Endothelial cell of umbilical vein (primary cell): ENCODE data around the gene CRYL1. TPM values are rescaled to one million over a fixed set of nuclear protein-coding genes. Genes with fewer than 3 reads are reported as not detected.

Source experiments
- BruUV-seq: library from RNA; stranded (reverse); fragments of 400-500 nt; replicated peaks from 2 replicates; lab custom pipeline; 2021; lab: Mats Ljungman, UMichigan
- CTCF ChIA-PET: fragments of 300-600, 350-600 bp; sonication (Branson Sonifier 250); formaldehyde crosslinking; loops from one replicate; lab custom pipeline; 2021; ENCODE audit warnings: antibody characterized with exemption, inconsistent platforms; lab: Charles Lee
- POLR2A ChIA-PET: fragments of 300-600, 350-600 bp; sonication (Branson Sonifier 250); formaldehyde crosslinking; loops from one replicate; lab custom pipeline; 2021; ENCODE audit warnings: antibody characterized with exemption, inconsistent platforms; lab: Charles Lee
- DNase-seq: peaks from one replicate; pipeline ENCODE4 v3.0.0-alpha.2; 2011; ENCODE audit warnings: low read depth, low spot score
- FAIRE-seq: peaks from 2 replicates; lab custom pipeline; 2011; peaks lifted over from hg19 to GRCh38; lab: Jason Lieb, UNC
- H2AFZ ChIP-seq: 2 replicates; pipeline ENCODE4 v1.6.0; 2012; ENCODE audit warnings: low read depth, low read length, control low read depth, inconsistent platforms
- H3K27ac ChIP-seq: 2 replicates; pipeline ENCODE4 v1.5.1; 2011; ENCODE audit warnings: low read depth, mild to moderate bottlenecking, control low read depth, low read length, moderate library complexity; ENCODE audit not compliant: insufficient read depth
- H3K27me3 ChIP-seq, 2 experiments: 2 replicates each; pipeline versions ENCODE4 v1.6.0 to v1.6.1; 2011; ENCODE audit warnings: low read length in 2 of 2, mixed read lengths in 1 of 2; ENCODE audit not compliant: control insufficient read depth in 2 of 2, insufficient read depth in 2 of 2
- H3K36me3 ChIP-seq, 2 experiments: 2 replicates in 1 of 2; 3 replicates in 1 of 2; pipeline ENCODE4 v1.5.1; 2011; ENCODE audit warnings: low read length in 2 of 2, mild to moderate bottlenecking in 1 of 2, moderate library complexity in 1 of 2; ENCODE audit not compliant: control insufficient read depth in 2 of 2, insufficient read depth in 2 of 2; ENCODE audit errors: extremely low read depth in 1 of 2
- H3K4me1 ChIP-seq: 3 replicates; pipeline ENCODE4 v1.5.1; 2011; ENCODE audit warnings: mild to moderate bottlenecking, low read length; ENCODE audit not compliant: control insufficient read depth, insufficient read depth; ENCODE audit errors: extremely low read depth
- H3K4me2 ChIP-seq: 2 replicates; pipeline ENCODE4 v1.6.1; 2011; ENCODE audit warnings: low read length, control low read depth, mixed read lengths; ENCODE audit not compliant: insufficient read depth
- H3K4me3 ChIP-seq, 3 experiments: fragments of 200-600 bp in 1 of 3; sonication (generic), shearing (Covaris generic) in 1 of 3; replicated peaks in 1 of 3; 2 replicates each; pipeline ENCODE4 v1.5.1; 2011 to 2016; ENCODE audit warnings: control low read depth in 3 of 3, low read length in 3 of 3, mild to moderate bottlenecking in 2 of 3, inconsistent platforms in 1 of 3, low read depth in 1 of 3, moderate library complexity in 1 of 3; ENCODE audit not compliant: insufficient read depth in 1 of 3
- H3K79me2 ChIP-seq: 2 replicates; pipeline ENCODE4 v1.6.0; 2012; ENCODE audit warnings: low read length, inconsistent platforms; ENCODE audit not compliant: control insufficient read depth, insufficient read depth
- H3K9ac ChIP-seq: replicated peaks from 2 replicates; pipeline ENCODE3; 2011; ENCODE audit warnings: low read length, control low read depth; ENCODE audit not compliant: insufficient read depth; ENCODE audit errors: extremely low read depth
- H3K9me1 ChIP-seq: replicated peaks from 3 replicates; pipeline ENCODE4 v1.6.0; 2011; ENCODE audit warnings: mild to moderate bottlenecking, low read length; ENCODE audit not compliant: control insufficient read depth, insufficient read depth; ENCODE audit errors: extremely low read depth
- H3K9me3 ChIP-seq: replicated peaks from 2 replicates; pipeline ENCODE4 v1.5.1; 2012; ENCODE audit warnings: low read length, inconsistent platforms; ENCODE audit not compliant: control insufficient read depth, insufficient read depth
- H4K20me1 ChIP-seq: replicated peaks from 2 replicates; pipeline ENCODE3; 2011; ENCODE audit warnings: mild to moderate bottlenecking, low read length; ENCODE audit not compliant: control insufficient read depth, insufficient read depth; ENCODE audit errors: extremely low read depth
- CTCF ChIP-seq, 2 donors: IDR thresholded peaks; 1 replicate in 1 of 2; 2 replicates in 1 of 2; pipeline ENCODE4 v1.5.1; 2011; ENCODE audit warnings: low read length in 2 of 2, mild to moderate bottlenecking in 2 of 2, moderate library complexity in 2 of 2, control low read depth in 1 of 2, inconsistent platforms in 1 of 2, low read depth in 1 of 2; ENCODE audit not compliant: insufficient read depth in 1 of 2; ENCODE audit errors: extremely low read depth in 1 of 2
- EZH2 ChIP-seq: IDR thresholded peaks from 2 replicates; pipeline ENCODE4 v1.6.1; 2012; ENCODE audit warnings: borderline replicate concordance, low read depth, mild to moderate bottlenecking, moderate library complexity, low read length, inconsistent platforms; ENCODE audit not compliant: severe bottlenecking
- FOS ChIP-seq: IDR thresholded peaks from 2 replicates; pipeline ENCODE4 v1.6.1; 2011; ENCODE audit warnings: mild to moderate bottlenecking, low read length, moderate library complexity, borderline replicate concordance; ENCODE audit not compliant: insufficient read depth
- GATA2 ChIP-seq: IDR thresholded peaks from 2 replicates; pipeline ENCODE4 v1.7.0; 2011; ENCODE audit warnings: low read depth, mild to moderate bottlenecking, moderate library complexity, mixed read lengths, low read length; ENCODE audit not compliant: insufficient read length, insufficient read depth
- JUN ChIP-seq: IDR thresholded peaks from 2 replicates; pipeline ENCODE4 v1.6.1; 2011; ENCODE audit warnings: borderline replicate concordance, low read depth; ENCODE audit not compliant: insufficient read length, insufficient read depth
- MYC ChIP-seq: IDR thresholded peaks from one replicate; pipeline ENCODE4 v1.6.1; 2011; ENCODE audit warnings: mild to moderate bottlenecking, low read depth, low read length
- POLR2A ChIP-seq: IDR thresholded peaks from 2 replicates; pipeline ENCODE4 v1.6.1; 2012; ENCODE audit warnings: low read depth, mild to moderate bottlenecking, control low read depth, low read length
- POLR2AphosphoS5 ChIP-seq: IDR thresholded peaks from 2 replicates; pipeline ENCODE4 v1.6.1; 2012; ENCODE audit warnings: low read depth, mild to moderate bottlenecking, control low read depth, low read length, moderate library complexity; ENCODE audit not compliant: insufficient read depth
- dilution Hi-C: fragments of 300-500 bp; cut with MboI; formaldehyde crosslinking; loops from one replicate; pipeline ENCODE4 v1.15.0; 2019; ENCODE audit warnings: low sequenced_read_pairs; ENCODE audit not compliant: extremely low pct_ligation_motif_present
- intact Hi-C: fragments of 100-400 bp; cut with micrococcal nuclease; formaldehyde crosslinking; loops from one replicate; pipeline ENCODE4 v1.10.0; 2022
- polyA plus RNA-seq, 4 experiments: library from polyadenylated mRNA; depleted of rRNA in 3 of 4; stranded (reverse) in 3 of 4; unstranded in 1 of 4; fragments of >200 nt; gene quantifications; 2 replicates each; pipeline versions ENCODE4 v1.2.1 to v1.2.3, GENCODE V29; 2011 to 2012; ENCODE audit warnings: missing spikeins in 1 of 4
- total RNA-seq: library from RNA; stranded (reverse); gene quantifications from 2 replicates; pipeline ENCODE4 v1.2.3, GENCODE V29; 2021
- TF ChIP-seq, protein P1 (sequence below): IDR thresholded peaks from 2 replicates; pipeline ENCODE4 v1.6.1; 2011; ENCODE audit not compliant: insufficient read depth, insufficient read length

The CRYL1 gene
- total and polyA plus RNA-seq, 2 donors (not counting 3 experiments of a cell fraction or from before 2014, with no cell fraction given), result 13.9 to 39.0 TPM

- no peaks in the 10 kb centered on the region for H3K36me3 ChIP-seq
- no peak overlapping the region for H2AFZ ChIP-seq
- BruUV-seq, result no TSS peak
- H3K4me1 ChIP-seq, result no peaks in the 10 kb centered on the region
- no peaks in the 10 kb centered on the region for H3K79me2 ChIP-seq
- no peak overlapping the region for H3K9ac ChIP-seq
- ChIA-PET POLR2A (no interaction called here), CTCF (no interaction called here)
- H3K9me3 ChIP-seq, result no peaks in the 10 kb centered on the region
- DNase-seq (no peak), FAIRE-seq (no peak)
- H3K9me1 ChIP-seq, result no peaks in the 10 kb centered on the region
- no peak for TF ChIP-seq FOS
- TF ChIP-seq, protein P1, sequence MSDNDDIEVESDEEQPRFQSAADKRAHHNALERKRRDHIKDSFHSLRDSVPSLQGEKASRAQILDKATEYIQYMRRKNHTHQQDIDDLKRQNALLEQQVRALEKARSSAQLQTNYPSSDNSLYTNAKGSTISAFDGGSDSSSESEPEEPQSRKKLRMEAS, result no peak
- no peak for TF ChIP-seq JUN
- TF ChIP-seq CTCF (IDR thresholded peaks at IDR 0.05; ENCODE audit: extremely low read depth in 1 of 2, insufficient read depth in 1 of 2, low read depth in 1 of 2, low read length in 2 of 2), result no peak
- TF ChIP-seq GATA2, result no peak
- TF ChIP-seq EZH2, result no peak
- no peak for TF ChIP-seq POLR2AphosphoS5
- TF ChIP-seq MYC, result no peak
- TF ChIP-seq POLR2A, result no peak
- no peaks in the 10 kb centered on the region for H4K20me1 ChIP-seq
- no peaks in the 10 kb centered on the region for H3K27me3 ChIP-seq
- no peak overlapping the region for H3K27ac ChIP-seq
- no peak overlapping the region for H3K4me3 ChIP-seq
- dilution Hi-C loops (no loop called here), intact Hi-C loops (no loop called here)
- no peak overlapping the region for H3K4me2 ChIP-seq
These were observed 52.5 kb downstream of the CRYL1 start for GRCh38 chr13:20473139-20473538.
